Measurements from ENCODE around the gene EFHC1. TPM values are rescaled to one million over a fixed set of nuclear protein-coding genes. Genes with fewer than 3 reads are reported as not detected.

The EFHC1 gene
- total RNA-seq, 1 donor from 2014 or later, result 25.6 TPM

GRCh38 chr6:52541135-52541534 lies 121.0 kb downstream of the EFHC1 start:
- peaks cover 97% of the 10 kb centered on the region for H3K4me1 Mint-ChIP-seq (ENCODE audit: low read depth, unreplicated experiment)
- no peaks in the 10 kb centered on the region for H3K27me3 ChIP-seq (ENCODE audit: insufficient read depth, low read length)
- H3K36me3 ChIP-seq (ENCODE audit: insufficient read depth, low read length), result peaks cover 5% of the 10 kb centered on the region
- H3K79me2 ChIP-seq (ENCODE audit: insufficient read depth, low read length), result peaks cover 92% of the 10 kb centered on the region
- no peak overlapping the region for H2AFZ ChIP-seq (ENCODE audit: low read depth, low read length)
- TF ChIP-seq EZH2 (IDR thresholded peaks at IDR 0.05; ENCODE audit: insufficient read depth, low read length), result no peak
- TF ChIP-seq, protein P1, sequence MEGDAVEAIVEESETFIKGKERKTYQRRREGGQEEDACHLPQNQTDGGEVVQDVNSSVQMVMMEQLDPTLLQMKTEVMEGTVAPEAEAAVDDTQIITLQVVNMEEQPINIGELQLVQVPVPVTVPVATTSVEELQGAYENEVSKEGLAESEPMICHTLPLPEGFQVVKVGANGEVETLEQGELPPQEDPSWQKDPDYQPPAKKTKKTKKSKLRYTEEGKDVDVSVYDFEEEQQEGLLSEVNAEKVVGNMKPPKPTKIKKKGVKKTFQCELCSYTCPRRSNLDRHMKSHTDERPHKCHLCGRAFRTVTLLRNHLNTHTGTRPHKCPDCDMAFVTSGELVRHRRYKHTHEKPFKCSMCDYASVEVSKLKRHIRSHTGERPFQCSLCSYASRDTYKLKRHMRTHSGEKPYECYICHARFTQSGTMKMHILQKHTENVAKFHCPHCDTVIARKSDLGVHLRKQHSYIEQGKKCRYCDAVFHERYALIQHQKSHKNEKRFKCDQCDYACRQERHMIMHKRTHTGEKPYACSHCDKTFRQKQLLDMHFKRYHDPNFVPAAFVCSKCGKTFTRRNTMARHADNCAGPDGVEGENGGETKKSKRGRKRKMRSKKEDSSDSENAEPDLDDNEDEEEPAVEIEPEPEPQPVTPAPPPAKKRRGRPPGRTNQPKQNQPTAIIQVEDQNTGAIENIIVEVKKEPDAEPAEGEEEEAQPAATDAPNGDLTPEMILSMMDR (IDR thresholded peaks at IDR 0.05; ENCODE audit: insufficient read depth, low read depth, low read length), result no peak
- DNase-seq (ENCODE audit: low read depth) (no peak), FAIRE-seq (no peak)
- H3K9ac ChIP-seq (ENCODE audit: low read length), result peak overlapping the region; percentile 72
- peaks cover 94% of the 10 kb centered on the region for H3K4me1 ChIP-seq (ENCODE audit: insufficient read depth, low read length)
- no peak overlapping the region for H3K4me3 ChIP-seq (ENCODE audit: insufficient read depth, low read depth, low read length)
- peaks cover 8% of the 10 kb centered on the region for H4K20me1 ChIP-seq (ENCODE audit: insufficient read depth, low read length)
- peaks cover 14% of the 10 kb centered on the region for H3K36me3 Mint-ChIP-seq (ENCODE audit: low read depth, unreplicated experiment)
- no peaks in the 10 kb centered on the region for H3K27me3 Mint-ChIP-seq (ENCODE audit: low read depth, unreplicated experiment)
- peak overlapping the region; percentile 60 for H3K27ac Mint-ChIP-seq (ENCODE audit: unreplicated experiment)
- peak overlapping the region; percentile 88 for H3K27ac ChIP-seq (ENCODE audit: low read depth, low read length)
- no peaks in the 10 kb centered on the region for H3K9me3 ChIP-seq (ENCODE audit: insufficient read depth, low read depth, low read length)
- peak overlapping the region; percentile 76 for H3K4me2 ChIP-seq (ENCODE audit: low read length)
- no peak overlapping the region for H3K4me3 Mint-ChIP-seq (ENCODE audit: unreplicated experiment)
- peaks cover 2% of the 10 kb centered on the region for H3K9me3 Mint-ChIP-seq (ENCODE audit: unreplicated experiment)

DNA sequence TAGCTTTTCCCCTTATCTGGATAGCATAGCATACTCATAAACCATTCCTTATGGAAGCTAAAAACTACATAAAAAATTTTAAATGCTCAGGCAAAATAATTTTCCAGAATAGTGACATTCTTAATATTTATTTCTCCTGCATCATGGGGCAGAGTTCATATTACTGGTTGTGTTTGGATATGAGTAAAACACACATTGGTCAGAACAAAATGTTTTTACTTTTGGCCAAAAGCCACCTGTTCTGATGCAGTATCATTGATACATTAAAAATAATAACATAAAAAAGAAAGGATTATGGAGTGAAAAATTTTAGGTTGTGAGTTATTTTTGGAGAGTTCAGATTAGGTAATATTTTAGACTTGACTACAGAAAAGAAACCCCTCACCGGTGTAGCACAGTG lies 123.1 kb downstream of the EFHC1 start:
- Histone ChIP-seq H3K27ac (ENCODE audit: low read depth, low read length) (peak overlapping the region; percentile 87), H3K79me2 (ENCODE audit: insufficient read depth, low read length) (peaks cover 92% of the 10 kb centered on the region), H3K9me3 (ENCODE audit: insufficient read depth, low read depth, low read length) (no peaks in the 10 kb centered on the region), H3K4me3 (ENCODE audit: insufficient read depth, low read depth, low read length) (peak overlapping the region; percentile 13), H3K36me3 (ENCODE audit: insufficient read depth, low read length) (peaks cover 5% of the 10 kb centered on the region), H3K9ac (ENCODE audit: low read length) (peak overlapping the region; percentile 68), H2AFZ (ENCODE audit: low read depth, low read length) (no peak overlapping the region), H3K27me3 (ENCODE audit: insufficient read depth, low read length) (no peaks in the 10 kb centered on the region), H3K4me1 (ENCODE audit: insufficient read depth, low read length) (peaks cover 94% of the 10 kb centered on the region), H3K4me2 (ENCODE audit: low read length) (peak overlapping the region; percentile 67), H4K20me1 (ENCODE audit: insufficient read depth, low read length) (peaks cover 18% of the 10 kb centered on the region)
- TF ChIP-seq, protein P1 (IDR thresholded peaks at IDR 0.05; ENCODE audit: insufficient read depth, low read depth, low read length), result no peak
- TF ChIP-seq EZH2 (IDR thresholded peaks at IDR 0.05; ENCODE audit: insufficient read depth, low read length), result no peak
- peak overlapping the region; percentile 70 for H3K4me3 Mint-ChIP-seq (ENCODE audit: unreplicated experiment)
- H3K36me3 Mint-ChIP-seq (ENCODE audit: low read depth, unreplicated experiment), result peaks cover 18% of the 10 kb centered on the region
- FAIRE-seq (no peak), DNase-seq (ENCODE audit: low read depth) (no peak)
- peaks cover 96% of the 10 kb centered on the region for H3K4me1 Mint-ChIP-seq (ENCODE audit: low read depth, unreplicated experiment)
- peaks cover 2% of the 10 kb centered on the region for H3K9me3 Mint-ChIP-seq (ENCODE audit: unreplicated experiment)
- H3K27me3 Mint-ChIP-seq (ENCODE audit: low read depth, unreplicated experiment), result no peaks in the 10 kb centered on the region
- peak overlapping the region; percentile 96 for H3K27ac Mint-ChIP-seq (ENCODE audit: unreplicated experiment)

GRCh38 chr6:52543729-52544601 lies 123.8 kb downstream of the EFHC1 start:
- Mint-ChIP-seq H3K27me3 (ENCODE audit: low read depth, unreplicated experiment) (no peaks in the 10 kb centered on the region), H3K4me3 (ENCODE audit: unreplicated experiment) (peak overlapping the region; percentile 70), H3K27ac (ENCODE audit: unreplicated experiment) (peak overlapping the region; percentile 96), H3K9me3 (ENCODE audit: unreplicated experiment) (peaks cover 2% of the 10 kb centered on the region), H3K36me3 (ENCODE audit: low read depth, unreplicated experiment) (peaks cover 18% of the 10 kb centered on the region), H3K4me1 (ENCODE audit: low read depth, unreplicated experiment) (peaks cover 95% of the 10 kb centered on the region)
- H3K4me3 ChIP-seq (ENCODE audit: insufficient read depth, low read depth, low read length), result peak overlapping the region; percentile 13
- DNase-seq (ENCODE audit: low read depth), result peak; percentile 66
- H3K9me3 ChIP-seq (ENCODE audit: insufficient read depth, low read depth, low read length), result no peaks in the 10 kb centered on the region
- peaks cover 5% of the 10 kb centered on the region for H3K36me3 ChIP-seq (ENCODE audit: insufficient read depth, low read length)
- H3K27ac ChIP-seq (ENCODE audit: low read depth, low read length), result peak overlapping the region; percentile 87
- H3K79me2 ChIP-seq (ENCODE audit: insufficient read depth, low read length), result peaks cover 92% of the 10 kb centered on the region
- TF ChIP-seq EZH2 (IDR thresholded peaks at IDR 0.05; ENCODE audit: insufficient read depth, low read length), result no peak
- TF ChIP-seq, protein P1 (IDR thresholded peaks at IDR 0.05; ENCODE audit: insufficient read depth, low read depth, low read length), result no peak
- FAIRE-seq, result peak; percentile 23
- peak overlapping the region; percentile 68 for H3K9ac ChIP-seq (ENCODE audit: low read length)
- peaks cover 90% of the 10 kb centered on the region for H3K4me1 ChIP-seq (ENCODE audit: insufficient read depth, low read length)
- no peak overlapping the region for H2AFZ ChIP-seq (ENCODE audit: low read depth, low read length)
- H4K20me1 ChIP-seq (ENCODE audit: insufficient read depth, low read length), result peaks cover 19% of the 10 kb centered on the region
- peak overlapping the region; percentile 67 for H3K4me2 ChIP-seq (ENCODE audit: low read length)
- H3K27me3 ChIP-seq (ENCODE audit: insufficient read depth, low read length), result no peaks in the 10 kb centered on the region

Measured in astrocyte (in vitro differentiated cells and primary cell).